Upper lobe of right lung (tissue), 1 donor: ENCODE results near the gene ZBTB16. TPM values are rescaled to one million over a fixed set of nuclear protein-coding genes. Genes with fewer than 3 reads are reported as not detected.

Experiments used
- ATAC-seq: fragments of 200-7000 bp; cut with Tn5 transposase; one replicate; pipeline ENCODE4 v1.9.1; 2020; ENCODE audit warnings: mild to moderate bottlenecking, moderate library complexity
- DNase-seq: peaks from one replicate; pipeline ENCODE4 v3.0.0-alpha.2; 2020
- H3K27ac ChIP-seq: fragments of 200-600 bp; one replicate; pipeline ENCODE4 v1.8.0; 2022
- H3K27me3 ChIP-seq: fragments of 200-600 bp; one replicate; pipeline ENCODE4 v1.8.0; 2022; ENCODE audit warnings: mild to moderate bottlenecking
- H3K36me3 ChIP-seq: fragments of 200-600 bp; one replicate; pipeline ENCODE4 v1.8.0; 2022
- H3K4me1 ChIP-seq: fragments of 200-600 bp; one replicate; pipeline ENCODE4 v1.8.0; 2022
- H3K4me3 ChIP-seq: fragments of 200-600 bp; one replicate; pipeline ENCODE4 v1.8.0; 2022; ENCODE audit warnings: mild to moderate bottlenecking
- H3K9me3 ChIP-seq: fragments of 200-600 bp; one replicate; pipeline ENCODE4 v1.8.0; 2022
- CTCF ChIP-seq: fragments of 200-600 bp; IDR thresholded peaks from one replicate; pipeline ENCODE4 v1.8.0; 2022; ENCODE audit warnings: antibody characterized with exemption
- intact Hi-C: fragments of 100-400 bp; cut with DNase I; formaldehyde crosslinking; loops from one replicate; pipeline ENCODE4 v1.11.0; 2022
- total RNA-seq: library from RNA; stranded (reverse); fragmentation: NEBNext Ultra II Directional; extraction: Animal tissue kit (Norgen Biotek cat#: 25700); gene quantifications from one replicate; pipeline ENCODE4 v1.2.1, GENCODE V29; 2021
- donor health status: DM: no; HTN: yes; CAD: no; lungs with severe emphysema.

ZBTB16 gene
- total RNA-seq, 1 donor from 2014 or later: 221 TPM

GRCh38 chr11:114085965-114086793 lies 26.7 kb downstream of the ZBTB16 start:
- Histone ChIP-seq H3K4me1 (peaks cover 95% of the 10 kb centered on the region), H3K27ac (peak overlapping the region; percentile 9)

GRCh38 chr11:114087025-114087424 lies 27.5 kb downstream of the ZBTB16 start:
- intact Hi-C loops: no loop called here
- H3K36me3 ChIP-seq: peaks cover 57% of the 10 kb centered on the region
- H3K4me1 ChIP-seq: peaks cover 95% of the 10 kb centered on the region
- no peak for TF ChIP-seq CTCF
- no peak overlapping the region for H3K4me3 ChIP-seq
- DNase-seq (no peak), ATAC-seq (no peak)
- H3K27ac ChIP-seq: no peak overlapping the region
- no peaks in the 10 kb centered on the region for H3K9me3 ChIP-seq
- H3K27me3 ChIP-seq: no peaks in the 10 kb centered on the region

More at GRCh38 chr11:114085965-114086793, 26.7 kb downstream of the ZBTB16 start:
- ATAC-seq (peak; percentile 81), DNase-seq (no peak)
- intact Hi-C loops: no loop called here
- Histone ChIP-seq H3K36me3 (peaks cover 58% of the 10 kb centered on the region), H3K9me3 (no peaks in the 10 kb centered on the region), H3K4me3 (no peak overlapping the region), H3K27me3 (no peaks in the 10 kb centered on the region)
- no peak for TF ChIP-seq CTCF

- TF ChIP-seq CTCF: no peak
- Histone ChIP-seq H3K4me1 (peaks cover 95% of the 10 kb centered on the region), H3K27me3 (no peaks in the 10 kb centered on the region), H3K4me3 (no peak overlapping the region), H3K36me3 (peaks cover 46% of the 10 kb centered on the region), H3K9me3 (no peaks in the 10 kb centered on the region), H3K27ac (no peak overlapping the region)
- DNase-seq: no peak
- intact Hi-C loops: no loop called here
- no peak for ATAC-seq
Measured at GRCh38 chr11:114088216-114088615, 28.7 kb downstream of the ZBTB16 start.

- no peak for TF ChIP-seq CTCF
- DNase-seq: no peak
- Histone ChIP-seq H3K27ac (no peak overlapping the region), H3K27me3 (no peaks in the 10 kb centered on the region), H3K36me3 (peaks cover 42% of the 10 kb centered on the region), H3K9me3 (no peaks in the 10 kb centered on the region), H3K4me3 (no peak overlapping the region), H3K4me1 (peaks cover 95% of the 10 kb centered on the region)
- ATAC-seq: no peak
- intact Hi-C loops: no loop called here
Measured at GRCh38 chr11:114088836-114089235, 29.3 kb downstream of the ZBTB16 start.

GRCh38 chr11:114089748-114090147 lies 30.2 kb downstream of the ZBTB16 start:
- H3K4me1 ChIP-seq: peaks cover 86% of the 10 kb centered on the region
- H3K36me3 ChIP-seq: peaks cover 41% of the 10 kb centered on the region
- DNase-seq (no peak), ATAC-seq (no peak)
- H3K27me3 ChIP-seq: no peaks in the 10 kb centered on the region
- no peak overlapping the region for H3K4me3 ChIP-seq
- no peak for TF ChIP-seq CTCF
- no peak overlapping the region for H3K27ac ChIP-seq
- no peaks in the 10 kb centered on the region for H3K9me3 ChIP-seq
- intact Hi-C loops: no loop called here
